SK-N-SH (cell line): ENCODE measurements around the gene PXDN. TPM values are rescaled to one million over a fixed set of nuclear protein-coding genes. Genes with fewer than 3 reads are reported as not detected.
"Not testable (repeated sequence)": the region's sequence is repeated elsewhere in the genome, so short reads cannot be mapped to it uniquely, and the experiment has no call there.

Experiments
- CTCF ChIA-PET: fragments of 300-600, 350-600 bp; formaldehyde crosslinking; extraction: SDS; loops from one replicate; lab custom pipeline; 2021; lab: Yijun Ruan, JAX
- POLR2A ChIA-PET: fragments of 350-600 bp; sonication (Branson Sonifier 250); formaldehyde crosslinking; extraction: SDS; loops from one replicate; lab custom pipeline; 2020; ENCODE audit warnings: antibody characterized with exemption, inconsistent platforms; lab: Yijun Ruan, JAX
- DNase-seq: peaks from one replicate; pipeline ENCODE4 v3.0.0; 2012
- H2AFZ ChIP-seq: fragments of 200-600 bp; sonication (generic); 2 replicates; pipeline ENCODE4 v1.8.1; 2016; ENCODE audit warnings: antibody characterized with exemption, mild to moderate bottlenecking, low read depth
- H3F3A ChIP-seq: fragments of 200-600 bp; sonication (generic); replicated peaks from 2 replicates; pipeline ENCODE3; 2016; ENCODE audit warnings: antibody characterized with exemption, mild to moderate bottlenecking; ENCODE audit not compliant: insufficient read depth
- H3K27ac ChIP-seq, 2 experiments: fragments of 200-500 bp in 1 of 2; fragments of 200-600 bp in 1 of 2; sonication (Bioruptor generic) in 1 of 2; sonication (generic), shearing (Covaris generic) in 1 of 2; 2 replicates each; pipeline versions ENCODE4 v1.5.1 to v1.6.1; 2014 to 2016; ENCODE audit warnings: low read depth in 2 of 2, inconsistent platforms in 1 of 2, low read length in 1 of 2, mild to moderate bottlenecking in 1 of 2, mixed read lengths in 1 of 2
- H3K27me3 ChIP-seq: fragments of 200-600 bp; sonication (generic), shearing (Covaris generic); 2 replicates; pipeline ENCODE4 v1.6.1; 2016; ENCODE audit warnings: mixed run types; ENCODE audit not compliant: insufficient read depth
- H3K36me3 ChIP-seq, 2 experiments: fragments of 200-500 bp in 1 of 2; fragments of 200-600 bp in 1 of 2; sonication (Bioruptor generic) in 1 of 2; sonication (generic) in 1 of 2; replicated peaks in 1 of 2; 2 replicates each; pipeline versions ENCODE3 to v1.5.1; 2014 to 2016; ENCODE audit warnings: low read length in 1 of 2, mild to moderate bottlenecking in 1 of 2; ENCODE audit not compliant: insufficient read depth in 2 of 2, control insufficient read depth in 1 of 2
- H3K4me1 ChIP-seq, 2 experiments: fragments of 200-500 bp in 1 of 2; fragments of 200-600 bp in 1 of 2; sonication (Bioruptor generic) in 1 of 2; sonication (generic), shearing (Covaris generic) in 1 of 2; 2 replicates each; pipeline versions ENCODE4 v1.5.1 to v1.6.1; 2014 to 2016; ENCODE audit warnings: low read depth in 1 of 2, low read length in 1 of 2, mixed run types in 1 of 2; ENCODE audit not compliant: insufficient read depth in 2 of 2, control insufficient read depth in 1 of 2
- H3K4me2 ChIP-seq: fragments of 200-600 bp; sonication (generic), shearing (Covaris generic); 2 replicates; pipeline ENCODE4 v1.6.1; 2017; ENCODE audit warnings: mixed run types
- H3K4me3 ChIP-seq, 2 experiments: fragments of 200-500 bp in 1 of 2; fragments of 200-600 bp in 1 of 2; sonication (Bioruptor generic) in 1 of 2; sonication (generic), shearing (Covaris generic) in 1 of 2; 2 replicates each; pipeline versions ENCODE4 v1.5.1 to v1.8.1; 2014 to 2016; ENCODE audit warnings: low read depth in 2 of 2, inconsistent platforms in 1 of 2, low read length in 1 of 2, mild to moderate bottlenecking in 1 of 2, mixed read lengths in 1 of 2, moderate library complexity in 1 of 2
- H3K79me2 ChIP-seq: fragments of 200-600 bp; sonication (generic); 2 replicates; pipeline ENCODE4 v1.8.1; 2017; ENCODE audit warnings: mild to moderate bottlenecking; ENCODE audit not compliant: insufficient read depth
- H3K9ac ChIP-seq: fragments of 200-600 bp; sonication (generic); 2 replicates; pipeline ENCODE4 v1.6.1; 2017; ENCODE audit warnings: mixed run types
- H3K9me2 ChIP-seq: fragments of 200-600 bp; sonication (generic); 2 replicates; pipeline ENCODE4 v1.6.1; 2017; ENCODE audit warnings: mixed run types
- H3K9me3 ChIP-seq: fragments of 200-600 bp; sonication (generic); 2 replicates; pipeline ENCODE4 v1.6.1; 2017; ENCODE audit warnings: mixed run types, mild to moderate bottlenecking, moderate library complexity
- H4K20me1 ChIP-seq: fragments of 200-600 bp; sonication (generic); 2 replicates; pipeline ENCODE4 v1.6.1; 2017; ENCODE audit warnings: mild to moderate bottlenecking, mixed run types; ENCODE audit not compliant: insufficient read depth
- ELF1 ChIP-seq: IDR thresholded peaks from 2 replicates; pipeline ENCODE4 v1.4.0; 2012
- EZH2phosphoT487 ChIP-seq: fragments of 200-600 bp; sonication (generic); IDR thresholded peaks from 2 replicates; pipeline ENCODE4 v1.6.1; 2017; ENCODE audit warnings: low read depth, mixed run types, mild to moderate bottlenecking, antibody characterized with exemption, moderate library complexity, borderline replicate concordance
- FOXJ3 ChIP-seq: sonication (generic); formaldehyde crosslinking; IDR thresholded peaks from 2 replicates; pipeline ENCODE4 v1.5.1; 2020; ENCODE audit warnings: mild to moderate bottlenecking, missing genetic modification reagents
- MEF2A ChIP-seq: IDR thresholded peaks from 2 replicates; pipeline ENCODE4 v1.4.0; 2012; ENCODE audit warnings: low read depth, borderline replicate concordance
- NRF1 ChIP-seq: IDR thresholded peaks from 2 replicates; pipeline ENCODE4 v1.6.1; 2012; ENCODE audit warnings: low read depth, mild to moderate bottlenecking, low read length
- RAD21 ChIP-seq: IDR thresholded peaks from 2 replicates; pipeline ENCODE4 v1.6.1; 2012; ENCODE audit warnings: mild to moderate bottlenecking, low read length
- RCOR1 ChIP-seq: fragments of 150-350 bp; IDR thresholded peaks from 2 replicates; pipeline ENCODE4 v1.6.1; 2017; ENCODE audit warnings: antibody characterized with exemption, low read length
- RFX5 ChIP-seq: IDR thresholded peaks from 2 replicates; pipeline ENCODE4 v1.6.1; 2012; ENCODE audit warnings: mild to moderate bottlenecking, improper control_type of control experiment, low read length
- SIN3A ChIP-seq: IDR thresholded peaks from 2 replicates; pipeline ENCODE4 v1.6.1; 2012; ENCODE audit warnings: low read depth, mild to moderate bottlenecking, low read length, moderate library complexity, borderline replicate concordance
- TAF1 ChIP-seq: IDR thresholded peaks from 2 replicates; pipeline ENCODE4 v1.6.1; 2012; ENCODE audit warnings: low read depth, mild to moderate bottlenecking, low read length, moderate library complexity, borderline replicate concordance
- WGBS: methylation state at CpG from one replicate; pipeline ENCODE4 v1.1.6; 2017; ENCODE audit warnings: low lambda C conversion rate; 5-methylcytosine and 5-hydroxymethylcytosine counted together
- polyA plus RNA-seq, 3 experiments: library from polyadenylated mRNA; depleted of rRNA; stranded (reverse); fragments of >200 nt; gene quantifications; 2 replicates each; pipeline ENCODE4 v1.2.3, GENCODE V29; 2012
- TF ChIP-seq, protein P1 (sequence below): IDR thresholded peaks from 2 replicates; pipeline ENCODE4 v1.4.0; 2012; ENCODE audit warnings: low read depth, borderline replicate concordance
- TF ChIP-seq, protein P2 (sequence below): fragments of 200-600 bp; sonication (generic); IDR thresholded peaks from 2 replicates; pipeline ENCODE4 v1.6.1; 2017; ENCODE audit warnings: antibody characterized with exemption, mild to moderate bottlenecking, moderate library complexity
- TF ChIP-seq, protein P3 (sequence below): IDR thresholded peaks from 2 replicates; pipeline ENCODE4 v1.4.0; 2012; ENCODE audit warnings: low read depth, borderline replicate concordance

The PXDN gene
- polyA plus RNA-seq, 1 of the 3 experiments (the other 2 are of a cell fraction), result 146 TPM

- Histone ChIP-seq H3K9me2 (no peaks in the 10 kb centered on the region), H2AFZ (no peak overlapping the region)
- TF ChIP-seq SIN3A (no peak), TAF1 (no peak)
- TF ChIP-seq, protein P1, sequence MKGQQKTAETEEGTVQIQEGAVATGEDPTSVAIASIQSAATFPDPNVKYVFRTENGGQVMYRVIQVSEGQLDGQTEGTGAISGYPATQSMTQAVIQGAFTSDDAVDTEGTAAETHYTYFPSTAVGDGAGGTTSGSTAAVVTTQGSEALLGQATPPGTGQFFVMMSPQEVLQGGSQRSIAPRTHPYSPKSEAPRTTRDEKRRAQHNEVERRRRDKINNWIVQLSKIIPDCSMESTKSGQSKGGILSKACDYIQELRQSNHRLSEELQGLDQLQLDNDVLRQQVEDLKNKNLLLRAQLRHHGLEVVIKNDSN, result no peak
- TF ChIP-seq, protein P2, sequence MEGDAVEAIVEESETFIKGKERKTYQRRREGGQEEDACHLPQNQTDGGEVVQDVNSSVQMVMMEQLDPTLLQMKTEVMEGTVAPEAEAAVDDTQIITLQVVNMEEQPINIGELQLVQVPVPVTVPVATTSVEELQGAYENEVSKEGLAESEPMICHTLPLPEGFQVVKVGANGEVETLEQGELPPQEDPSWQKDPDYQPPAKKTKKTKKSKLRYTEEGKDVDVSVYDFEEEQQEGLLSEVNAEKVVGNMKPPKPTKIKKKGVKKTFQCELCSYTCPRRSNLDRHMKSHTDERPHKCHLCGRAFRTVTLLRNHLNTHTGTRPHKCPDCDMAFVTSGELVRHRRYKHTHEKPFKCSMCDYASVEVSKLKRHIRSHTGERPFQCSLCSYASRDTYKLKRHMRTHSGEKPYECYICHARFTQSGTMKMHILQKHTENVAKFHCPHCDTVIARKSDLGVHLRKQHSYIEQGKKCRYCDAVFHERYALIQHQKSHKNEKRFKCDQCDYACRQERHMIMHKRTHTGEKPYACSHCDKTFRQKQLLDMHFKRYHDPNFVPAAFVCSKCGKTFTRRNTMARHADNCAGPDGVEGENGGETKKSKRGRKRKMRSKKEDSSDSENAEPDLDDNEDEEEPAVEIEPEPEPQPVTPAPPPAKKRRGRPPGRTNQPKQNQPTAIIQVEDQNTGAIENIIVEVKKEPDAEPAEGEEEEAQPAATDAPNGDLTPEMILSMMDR, result no peak
- TF ChIP-seq, all 33 proteins: peak for 0
- Histone ChIP-seq H3F3A (peaks cover 38% of the 10 kb centered on the region), H3K27me3 (no peaks in the 10 kb centered on the region), H3K27ac (peak overlapping the region in 1 of 2 experiments; percentile 26; a peak in 1 of 4 replicates), H3K9me3 (no peaks in the 10 kb centered on the region), H3K9ac (no peak overlapping the region), H4K20me1 (no peaks in the 10 kb centered on the region), H3K4me2 (no peak overlapping the region), H3K36me3 (peaks cover 0 to 2% of the 10 kb centered on the region in 2 experiments), H3K4me3 (no peak overlapping the region), H3K79me2 (peaks cover 89% of the 10 kb centered on the region), H3K4me1 (peaks cover 44 to 54% of the 10 kb centered on the region in 2 experiments)
- ChIA-PET POLR2A (no interaction called here), CTCF (interaction anchor here (1.0 kb wide), 1 partner anchor 24 kb away, joined by 3 read pairs; no protein-coding TSS in a partner anchor)
- WGBS, result 85% methylated on average over 3 of the region's 3 CpGs
- no peak for DNase-seq
Measured at GRCh38 chr2:1726558-1726957, 17.8 kb downstream of the PXDN start.

DNA sequence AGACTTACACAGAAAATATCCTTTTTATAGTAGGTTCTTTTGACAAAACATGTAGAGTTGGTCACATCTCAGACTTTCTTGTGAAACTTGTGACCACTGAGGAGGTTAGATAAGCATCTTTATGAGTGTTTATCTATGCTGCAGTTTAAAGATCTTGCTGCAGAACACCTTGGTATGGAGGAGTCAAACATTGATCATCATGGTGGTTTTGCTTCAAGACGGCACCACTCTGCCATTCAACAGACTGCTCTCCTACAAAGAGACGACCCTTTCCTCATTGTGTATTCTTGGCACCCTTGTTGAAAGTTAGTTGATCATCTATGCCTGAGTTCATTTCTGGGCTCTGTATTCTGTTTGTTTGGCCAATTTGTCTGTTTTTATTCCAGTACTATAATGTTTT, 20.0 kb downstream of the PXDN start:
- CTCF ChIA-PET, DNase-seq, POLR2A ChIA-PET, H3K36me3 ChIP-seq, H3K9me3 ChIP-seq, H3K9me2 ChIP-seq, H3K27me3 ChIP-seq, H4K20me1 ChIP-seq, H3K4me3 ChIP-seq, H2AFZ ChIP-seq, H3K4me2 ChIP-seq: not testable (repeated sequence)
- H3K9ac ChIP-seq, result peak overlapping the region; percentile 12; the same call in 1 of the 2 replicates
- peak overlapping the region in 1 of 2 experiments; percentile 100; a peak in 2 of 4 replicates for H3K27ac ChIP-seq
- peaks cover 76% of the 10 kb centered on the region for H3K79me2 ChIP-seq
- WGBS, result 88% methylated on average over 2 of the region's 2 CpGs
- H3K4me1 ChIP-seq, result peaks cover 33 to 49% of the 10 kb centered on the region in 2 experiments
- peaks cover 27% of the 10 kb centered on the region for H3F3A ChIP-seq

DNA sequence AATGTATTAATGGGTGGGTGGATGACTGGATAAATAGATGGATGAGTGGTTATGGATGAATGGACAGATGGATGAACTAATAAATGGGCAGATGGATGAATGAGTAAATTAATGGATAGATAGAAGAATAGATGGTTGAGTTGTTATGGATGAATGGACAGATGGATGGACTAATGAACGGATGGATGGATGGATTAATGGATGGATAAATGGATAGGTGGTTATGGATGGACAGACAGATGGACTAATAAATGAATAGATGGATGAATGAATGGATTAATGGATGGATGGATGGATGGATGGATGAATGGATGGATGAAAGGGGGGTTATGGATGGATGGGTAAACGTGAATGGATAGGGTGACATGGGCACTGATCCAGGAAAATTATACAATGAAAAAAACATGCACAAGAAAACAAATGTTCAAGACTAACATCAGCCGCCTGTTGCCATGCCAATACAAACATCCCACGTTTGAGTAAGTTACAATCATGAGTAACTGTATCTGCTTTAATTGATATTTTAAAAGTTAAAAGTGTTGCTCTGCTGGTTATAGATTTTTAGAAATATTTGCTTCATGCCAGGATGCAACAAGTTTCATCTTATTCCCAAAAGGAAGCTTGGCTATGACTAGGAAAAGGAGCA, 20.8 kb downstream of the PXDN start:
- H3K9ac ChIP-seq, result peak overlapping the region; percentile 12
- POLR2A ChIA-PET, result no interaction called here
- H3K79me2 ChIP-seq, result peaks cover 76% of the 10 kb centered on the region
- H3K4me3 ChIP-seq, result no peak overlapping the region
- H3K4me2 ChIP-seq, result no peak overlapping the region
- no peaks in the 10 kb centered on the region for H4K20me1 ChIP-seq
- WGBS, result 68% methylated on average over 4 of the region's 4 CpGs
- H2AFZ ChIP-seq, result no peak overlapping the region
- no peak for DNase-seq
- no peaks in the 10 kb centered on the region for H3K9me2 ChIP-seq
- H3K27me3 ChIP-seq, result no peaks in the 10 kb centered on the region
- H3K36me3 ChIP-seq, result peaks cover 0 to 2% of the 10 kb centered on the region in 2 experiments
- H3K4me1 ChIP-seq, result peaks cover 25 to 48% of the 10 kb centered on the region in 2 experiments
- peak overlapping the region; percentile 23 to 100; a peak in 3 of 4 replicates for H3K27ac ChIP-seq
- no peaks in the 10 kb centered on the region for H3K9me3 ChIP-seq
- CTCF ChIA-PET, result interaction anchor here (1.1 kb wide), 1 partner anchor 14 kb away, joined by 4 read pairs; no protein-coding TSS in a partner anchor
- H3F3A ChIP-seq, result peaks cover 24% of the 10 kb centered on the region
- no peak for TF ChIP-seq ELF1
- no peak for TF ChIP-seq RCOR1
- TF ChIP-seq RFX5, result no peak
- no peak for TF ChIP-seq SIN3A
- no peak for TF ChIP-seq RAD21
- TF ChIP-seq, protein P2, result no peak
- no peak for TF ChIP-seq MEF2A
- no peak for TF ChIP-seq FOXJ3
- no peak for TF ChIP-seq EZH2phosphoT487
- TF ChIP-seq, protein P3, sequence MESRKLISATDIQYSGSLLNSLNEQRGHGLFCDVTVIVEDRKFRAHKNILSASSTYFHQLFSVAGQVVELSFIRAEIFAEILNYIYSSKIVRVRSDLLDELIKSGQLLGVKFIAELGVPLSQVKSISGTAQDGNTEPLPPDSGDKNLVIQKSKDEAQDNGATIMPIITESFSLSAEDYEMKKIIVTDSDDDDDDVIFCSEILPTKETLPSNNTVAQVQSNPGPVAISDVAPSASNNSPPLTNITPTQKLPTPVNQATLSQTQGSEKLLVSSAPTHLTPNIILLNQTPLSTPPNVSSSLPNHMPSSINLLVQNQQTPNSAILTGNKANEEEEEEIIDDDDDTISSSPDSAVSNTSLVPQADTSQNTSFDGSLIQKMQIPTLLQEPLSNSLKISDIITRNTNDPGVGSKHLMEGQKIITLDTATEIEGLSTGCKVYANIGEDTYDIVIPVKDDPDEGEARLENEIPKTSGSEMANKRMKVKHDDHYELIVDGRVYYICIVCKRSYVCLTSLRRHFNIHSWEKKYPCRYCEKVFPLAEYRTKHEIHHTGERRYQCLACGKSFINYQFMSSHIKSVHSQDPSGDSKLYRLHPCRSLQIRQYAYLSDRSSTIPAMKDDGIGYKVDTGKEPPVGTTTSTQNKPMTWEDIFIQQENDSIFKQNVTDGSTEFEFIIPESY, result no peak
- no peak for TF ChIP-seq NRF1
